Amygdala (tissue), 56 donors: ENCODE data around the gene TMEM223.
"Not testable (repeated sequence)": the region's sequence is repeated elsewhere in the genome, so short reads cannot be mapped to it uniquely, and the experiment has no call there.

Source experiments
- DNase-seq, 56 donors: peaks; one replicate each; lab custom pipeline; 2025; lab: John Stamatoyannopoulos, UW

TMEM223 gene

DNA sequence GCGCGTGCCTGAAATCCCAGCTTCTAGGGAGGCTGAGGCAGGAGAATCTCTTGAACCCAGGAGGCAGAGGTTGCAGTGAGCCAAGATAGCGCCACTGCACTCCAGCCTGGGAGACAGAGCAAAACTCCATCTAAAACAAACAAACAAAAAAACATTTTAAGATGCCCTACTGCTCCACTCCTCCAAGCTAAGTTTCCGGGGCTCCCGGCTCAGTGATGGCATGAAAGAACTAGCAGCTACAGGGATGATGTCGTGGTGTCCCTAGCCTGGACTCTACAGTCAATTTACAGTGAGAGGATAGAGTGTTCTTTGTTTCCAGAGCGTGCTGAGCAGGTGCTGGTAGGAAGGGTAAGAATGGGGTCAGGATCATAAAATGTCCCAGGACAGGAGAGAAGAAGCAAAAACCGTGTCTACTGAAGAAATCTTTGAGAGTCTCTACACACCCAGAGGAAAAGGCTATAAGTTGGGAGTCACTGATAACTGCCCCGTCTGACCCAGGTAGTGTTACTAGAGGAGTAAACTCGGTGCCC, 36.7 kb downstream of the TMEM223 start:
- DNase-seq = peak in 1 of 56 donors; percentile 19

DNA sequence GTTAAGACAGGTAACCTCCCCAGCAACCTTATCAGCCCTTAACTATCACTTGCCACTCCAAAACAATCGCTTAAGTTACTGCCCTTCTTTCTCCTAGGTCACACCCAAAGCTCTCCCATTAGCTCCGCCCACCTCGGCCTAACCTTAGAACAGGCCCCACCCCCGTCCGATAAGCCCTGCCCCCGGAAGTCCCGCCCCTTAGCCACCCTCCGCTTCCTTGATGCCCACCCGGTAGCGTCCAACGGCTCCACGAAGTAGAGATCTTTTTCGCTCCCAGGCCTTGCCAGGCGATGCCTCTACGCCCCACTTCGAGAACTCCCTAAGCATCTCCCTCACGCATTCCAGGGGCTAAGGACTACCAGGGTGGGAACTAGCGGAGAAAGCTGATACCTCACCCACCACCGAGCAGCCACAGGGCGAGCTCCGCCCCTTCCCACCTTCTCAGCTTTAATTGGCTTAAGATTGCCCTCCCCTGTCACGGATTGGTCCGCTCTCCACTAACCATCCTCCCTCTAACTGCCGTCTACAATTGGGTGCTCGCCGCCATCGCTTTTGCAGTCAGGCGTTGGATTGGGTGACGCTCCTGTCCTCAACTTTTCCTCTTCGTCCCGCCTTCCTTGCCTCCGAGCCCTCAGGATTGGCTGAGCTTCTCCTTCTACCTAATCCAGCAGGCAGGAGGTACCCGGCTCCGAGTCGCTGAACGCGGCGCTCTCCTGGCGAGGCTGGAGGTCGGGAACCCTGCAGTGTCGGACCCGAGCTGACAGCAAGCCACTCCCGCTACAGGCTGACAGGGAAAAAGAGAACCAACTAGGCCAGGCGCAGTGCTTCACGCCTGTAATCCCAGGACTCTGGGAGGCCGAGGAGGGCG, 37.8 kb downstream of the TMEM223 start, which contains the start of gene ZBTB3:
Gene ZBTB3, minus strand, starts transcription at position 425 of the 868 bp plus-strand sequence. CDS start 496 bp downstream, outside the sequence.
- peak; percentile 43 to 100 (median 99) for DNase-seq

- DNase-seq = no peak
Observed at GRCh38 chr11:62752994-62753735, 38.6 kb downstream of the TMEM223 start.

DNA sequence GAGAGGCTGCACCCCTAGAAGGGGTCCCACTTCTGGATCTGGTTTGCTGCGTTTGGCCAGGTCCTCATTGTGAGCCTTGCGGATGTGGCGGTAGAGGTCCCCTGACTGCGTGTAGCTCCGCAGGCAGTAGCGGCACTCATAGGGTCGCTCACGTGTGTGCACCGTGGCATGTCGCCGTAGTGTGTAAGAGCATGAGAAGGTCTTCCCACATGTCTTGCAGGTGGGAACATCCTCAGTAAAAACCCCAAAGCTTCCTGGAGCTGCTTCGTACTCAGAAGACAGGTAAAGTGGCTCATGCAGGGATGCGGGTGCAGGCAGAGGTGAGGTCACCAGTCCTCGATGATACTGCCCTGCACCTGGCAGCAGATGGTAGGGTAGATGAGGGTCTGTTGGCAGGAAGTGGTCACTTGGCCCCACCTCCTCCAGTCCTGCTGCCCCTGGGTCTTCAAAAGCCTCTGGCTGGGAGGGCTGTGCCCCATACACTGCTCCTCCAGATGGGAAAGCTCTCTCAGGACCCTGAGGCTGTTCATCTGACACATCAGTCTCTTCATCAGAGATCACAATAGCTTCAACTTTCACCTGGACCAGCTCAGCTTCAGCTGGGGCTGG, 39.5 kb downstream of the TMEM223 start:
- no peak for DNase-seq

GRCh38 chr11:62749931-62750330, 41.9 kb downstream of the TMEM223 start:
- DNase-seq = not testable (repeated sequence)

DNA sequence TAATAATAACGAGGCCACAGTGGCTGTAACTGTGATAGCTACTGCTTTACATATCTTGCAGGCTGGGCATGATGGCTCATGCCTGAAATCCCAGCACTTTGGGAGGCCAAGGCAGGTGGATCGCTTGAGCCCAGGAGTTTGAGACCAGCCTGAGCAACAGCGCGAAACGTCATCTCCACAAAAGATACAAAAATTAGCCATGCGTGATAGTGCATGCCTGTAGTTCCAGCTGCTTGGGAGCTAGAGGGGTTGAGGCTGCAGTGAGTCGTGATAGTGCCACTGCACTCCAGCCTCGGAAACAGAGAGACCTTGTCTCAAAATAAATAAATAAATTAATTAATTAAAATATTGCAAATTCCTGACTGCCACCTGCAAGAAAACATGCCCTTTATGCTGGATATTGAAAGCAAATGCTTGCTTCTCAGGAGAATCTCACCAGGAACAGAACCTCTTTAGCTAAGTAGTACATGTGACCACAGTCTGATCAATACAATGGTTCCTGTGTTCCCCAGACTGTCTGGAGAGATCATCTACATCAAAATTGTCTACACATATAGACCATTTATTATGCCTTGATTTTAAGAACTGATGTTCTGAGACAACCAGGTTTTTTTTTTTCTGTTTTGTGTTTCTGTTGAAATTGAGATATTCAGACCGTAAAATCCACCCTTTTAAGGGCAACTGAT, 44.2 kb downstream of the TMEM223 start:
- peak in 1 of 56 donors; percentile 8 for DNase-seq
